Upper lobe of left lung (tissue), 4 donors: ENCODE data around the gene NCBP3.

Experiments
- CTCF ChIP-seq, 6 experiments: fragments of 450-650 bp in 4 of 6; fragments of 200-600 bp in 2 of 6; sonication (generic) in 2 of 6; IDR thresholded peaks; one replicate each; pipeline ENCODE4 v1.5.1; 2016 to 2019; ENCODE audit warnings: antibody characterized with exemption in 6 of 6
- EP300 ChIP-seq, 4 donors: sonication (generic); formaldehyde crosslinking; IDR thresholded peaks; one replicate each; pipeline ENCODE4 v1.5.1; 2017; ENCODE audit warnings: antibody characterized with exemption in 4 of 4, control low read depth in 2 of 4
- POLR2A ChIP-seq, 4 donors: fragments of 450-650 bp; IDR thresholded peaks; one replicate each; pipeline ENCODE4 v1.5.1; 2016 to 2017; ENCODE audit warnings: antibody characterized with exemption in 4 of 4, mild to moderate bottlenecking in 2 of 4
- POLR2AphosphoS5 ChIP-seq, 2 donors: sonication (generic); formaldehyde crosslinking; IDR thresholded peaks; one replicate each; pipeline ENCODE4 v1.5.1; 2017; ENCODE audit warnings: antibody characterized with exemption in 2 of 2

- TF ChIP-seq CTCF (IDR thresholded peaks at IDR 0.05) (no peak), POLR2AphosphoS5 (IDR thresholded peaks at IDR 0.05) (peak in 1 of 2 donors; percentile 22), EP300 (IDR thresholded peaks at IDR 0.05) (no peak), POLR2A (IDR thresholded peaks at IDR 0.05) (no peak)
Observed at GRCh38 chr17:3796110-3796821, 49.8 kb downstream of the NCBP3 start.
